HFF-Myc (cell line): ENCODE data around the gene NCOR2.

Experiments used
- DNase-seq: peaks from one replicate; pipeline ENCODE4 v3.0.0-alpha.2; 2011; ENCODE audit warnings: low read depth; ENCODE audit errors: extremely low read depth
- H3K4me3 ChIP-seq: replicated peaks from 2 replicates; pipeline ENCODE4 v1.5.1; 2011; ENCODE audit warnings: low read depth, mild to moderate bottlenecking, control low read depth, low read length
- CTCF ChIP-seq: IDR thresholded peaks from 2 replicates; pipeline ENCODE4 v1.5.1; 2012; ENCODE audit warnings: mild to moderate bottlenecking, low read depth, low read length, control low read depth; ENCODE audit errors: missing control alignments

NCOR2 gene

GRCh38 chr12:124566997-124567672 is at the start of gene NCOR2:
Gene NCOR2 (minus strand): TSS chr12:124567612. CDS start chr12:124495251, 72,361 bp downstream.
- H3K4me3 ChIP-seq, result peak within 1 kb of the TSS; percentile 81
- no peak for DNase-seq

GRCh38 chr12:124616394-124617221 is 49.2 kb upstream of the NCOR2 start:
- no peak for TF ChIP-seq CTCF
- H3K4me3 ChIP-seq, result no peak overlapping the region
- DNase-seq, result no peak

More at GRCh38 chr12:124566997-124567672, at the start of gene NCOR2:
- TF ChIP-seq CTCF, result no peak

- no peak for DNase-seq
- no peak overlapping the region for H3K4me3 ChIP-seq
- no peak for TF ChIP-seq CTCF
These were observed 47.3 kb upstream of the NCOR2 start for GRCh38 chr12:124614512-124615292.

GRCh38 chr12:124613151-124613585 is 45.8 kb upstream of the NCOR2 start:
- H3K4me3 ChIP-seq, result no peak overlapping the region
- no peak for TF ChIP-seq CTCF
- DNase-seq, result no peak

- TF ChIP-seq CTCF, result no peak
- no peak for DNase-seq
These were observed 44.9 kb upstream of the NCOR2 start for GRCh38 chr12:124612410-124612680.

GRCh38 chr12:124611559-124612409 is 44.4 kb upstream of the NCOR2 start:
- no peak for TF ChIP-seq CTCF
- no peak overlapping the region for H3K4me3 ChIP-seq
- DNase-seq, result no peak

More at GRCh38 chr12:124612410-124612680, 44.9 kb upstream of the NCOR2 start:
- H3K4me3 ChIP-seq, result no peak overlapping the region
